ENCODE results near the gene PIK3C2G.

GRCh38 chr12:18436170-18436569 lies 174.9 kb downstream of the PIK3C2G start:
- TF ChIP-seq CTCF (optimal IDR thresholded peaks at IDR 0.05 in 1 of 3, IDR thresholded peaks at IDR 0.05 in 1 of 3, conservative IDR thresholded peaks at IDR 0.05 in 1 of 3; ENCODE audit: extremely low read depth in 1 of 3, insufficient read depth in 2 of 3, low read length in 3 of 3) (no peak), EZH2 (IDR thresholded peaks at IDR 0.05; ENCODE audit: low read length) (no peak)

All from keratinocyte (primary cell).